ENCODE results near the gene WWOX.

DNA sequence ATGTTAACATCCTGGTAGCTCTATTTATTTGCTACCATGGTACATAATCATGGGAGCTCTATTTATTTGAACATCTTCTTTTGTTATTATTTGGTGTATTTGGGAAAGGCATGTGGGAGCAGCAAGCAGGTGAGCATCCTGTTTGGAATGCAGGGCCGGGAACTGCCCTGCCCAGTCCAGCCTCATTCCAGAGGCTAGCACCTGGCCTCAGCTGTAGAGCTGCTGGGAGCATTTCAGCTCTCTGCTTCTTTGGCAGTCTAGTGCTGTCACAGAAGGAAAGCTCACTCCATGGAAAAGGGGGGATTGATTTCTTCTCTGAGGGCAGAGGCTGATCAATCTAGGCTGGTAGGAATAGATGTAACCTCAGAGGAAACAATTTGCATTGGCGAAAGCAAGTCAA, 112.5 kb downstream of the WWOX start:
- TF ChIP-seq, protein P1, sequence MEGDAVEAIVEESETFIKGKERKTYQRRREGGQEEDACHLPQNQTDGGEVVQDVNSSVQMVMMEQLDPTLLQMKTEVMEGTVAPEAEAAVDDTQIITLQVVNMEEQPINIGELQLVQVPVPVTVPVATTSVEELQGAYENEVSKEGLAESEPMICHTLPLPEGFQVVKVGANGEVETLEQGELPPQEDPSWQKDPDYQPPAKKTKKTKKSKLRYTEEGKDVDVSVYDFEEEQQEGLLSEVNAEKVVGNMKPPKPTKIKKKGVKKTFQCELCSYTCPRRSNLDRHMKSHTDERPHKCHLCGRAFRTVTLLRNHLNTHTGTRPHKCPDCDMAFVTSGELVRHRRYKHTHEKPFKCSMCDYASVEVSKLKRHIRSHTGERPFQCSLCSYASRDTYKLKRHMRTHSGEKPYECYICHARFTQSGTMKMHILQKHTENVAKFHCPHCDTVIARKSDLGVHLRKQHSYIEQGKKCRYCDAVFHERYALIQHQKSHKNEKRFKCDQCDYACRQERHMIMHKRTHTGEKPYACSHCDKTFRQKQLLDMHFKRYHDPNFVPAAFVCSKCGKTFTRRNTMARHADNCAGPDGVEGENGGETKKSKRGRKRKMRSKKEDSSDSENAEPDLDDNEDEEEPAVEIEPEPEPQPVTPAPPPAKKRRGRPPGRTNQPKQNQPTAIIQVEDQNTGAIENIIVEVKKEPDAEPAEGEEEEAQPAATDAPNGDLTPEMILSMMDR (IDR thresholded peaks at IDR 0.05), result no peak
- TF ChIP-seq POLR2A (IDR thresholded peaks at IDR 0.05), result no peak

All from right lobe of liver (tissue), 4 donors.